Esophagus muscularis mucosa (tissue), 3 donors: ENCODE results near the gene IFT122.

Experiments
- POLR2A ChIP-seq: fragments of 450-650 bp; IDR thresholded peaks from one replicate; pipeline ENCODE4 v1.6.1; 2017; ENCODE audit warnings: antibody characterized with exemption, moderate library complexity, mild to moderate bottlenecking, low read depth
- TF ChIP-seq, protein P1 (sequence below), 3 experiments: fragments of 200-600 bp in 2 of 3; fragments of 450-650 bp in 1 of 3; sonication (generic) in 2 of 3; IDR thresholded peaks; one replicate each; pipeline ENCODE4 v1.5.1; 2017 to 2019; ENCODE audit warnings: antibody characterized with exemption in 3 of 3, mild to moderate bottlenecking in 2 of 3, moderate library complexity in 1 of 3

DNA sequence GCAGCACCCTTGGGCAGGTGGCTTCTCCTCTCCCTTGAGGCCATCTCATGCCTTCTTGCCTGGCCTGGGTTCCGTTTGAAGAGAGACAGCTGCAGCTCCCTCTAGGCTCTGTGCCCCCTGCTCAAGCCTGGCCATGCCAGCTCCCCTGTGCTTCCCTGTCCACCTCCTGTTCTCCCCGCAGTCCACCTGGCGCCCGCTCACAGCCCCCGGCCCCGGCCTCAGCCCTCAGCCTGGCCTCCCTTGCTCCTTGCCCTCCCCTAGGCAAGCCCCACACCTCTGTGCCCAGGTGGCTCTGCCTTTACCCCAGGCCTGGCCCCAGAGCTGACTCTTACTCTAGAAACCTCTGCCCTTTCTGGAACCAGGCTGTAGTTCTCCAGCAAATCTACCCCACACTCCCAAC is 74.5 kb downstream of the IFT122 start:
- TF ChIP-seq, protein P1, sequence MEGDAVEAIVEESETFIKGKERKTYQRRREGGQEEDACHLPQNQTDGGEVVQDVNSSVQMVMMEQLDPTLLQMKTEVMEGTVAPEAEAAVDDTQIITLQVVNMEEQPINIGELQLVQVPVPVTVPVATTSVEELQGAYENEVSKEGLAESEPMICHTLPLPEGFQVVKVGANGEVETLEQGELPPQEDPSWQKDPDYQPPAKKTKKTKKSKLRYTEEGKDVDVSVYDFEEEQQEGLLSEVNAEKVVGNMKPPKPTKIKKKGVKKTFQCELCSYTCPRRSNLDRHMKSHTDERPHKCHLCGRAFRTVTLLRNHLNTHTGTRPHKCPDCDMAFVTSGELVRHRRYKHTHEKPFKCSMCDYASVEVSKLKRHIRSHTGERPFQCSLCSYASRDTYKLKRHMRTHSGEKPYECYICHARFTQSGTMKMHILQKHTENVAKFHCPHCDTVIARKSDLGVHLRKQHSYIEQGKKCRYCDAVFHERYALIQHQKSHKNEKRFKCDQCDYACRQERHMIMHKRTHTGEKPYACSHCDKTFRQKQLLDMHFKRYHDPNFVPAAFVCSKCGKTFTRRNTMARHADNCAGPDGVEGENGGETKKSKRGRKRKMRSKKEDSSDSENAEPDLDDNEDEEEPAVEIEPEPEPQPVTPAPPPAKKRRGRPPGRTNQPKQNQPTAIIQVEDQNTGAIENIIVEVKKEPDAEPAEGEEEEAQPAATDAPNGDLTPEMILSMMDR (IDR thresholded peaks at IDR 0.05): no peak
- TF ChIP-seq POLR2A: no peak
